K562 (cell line): ENCODE data around the gene PLCB1. TPM values are rescaled to one million over a fixed set of nuclear protein-coding genes. Genes with fewer than 3 reads are reported as not detected.

Source experiments
- ARID2 ChIP-seq: fragments of 450-650 bp; IDR thresholded peaks from 2 replicates; pipeline ENCODE4 v1.6.1; 2017; ENCODE audit warnings: antibody characterized with exemption, mild to moderate bottlenecking
- EZH2 ChIP-seq: IDR thresholded peaks from 2 replicates; pipeline ENCODE4 v1.6.1; 2012; ENCODE audit warnings: low read depth, mild to moderate bottlenecking, inconsistent platforms, low read length, borderline replicate concordance
- RCOR1 ChIP-seq, 2 experiments: IDR thresholded peaks; 2 replicates each; pipeline ENCODE4 v1.6.1; 2012; ENCODE audit warnings: low read depth in 2 of 2, low read length in 2 of 2, borderline replicate concordance in 1 of 2, improper control_type of control experiment in 1 of 2
- TAF7 ChIP-seq: fragments of 450-650 bp; IDR thresholded peaks from 2 replicates; pipeline ENCODE4 v1.6.1; 2016; ENCODE audit warnings: missing genetic modification characterization, missing compliant biosample characterization
- ZC3H4 ChIP-seq: sonication (generic); formaldehyde crosslinking; IDR thresholded peaks from 2 replicates; pipeline ENCODE4 v1.9.0; 2021; ENCODE audit warnings: missing genetic modification reagents, borderline replicate concordance
- ZNF561 ChIP-seq: fragments of 450-650 bp; formaldehyde crosslinking; conservative IDR thresholded peaks from 2 replicates; pipeline ENCODE4 v1.4.0; 2020; ENCODE audit warnings: mild to moderate bottlenecking, moderate library complexity
- polyA plus RNA-seq, 8 experiments: library from polyadenylated mRNA; depleted of rRNA in 4 of 8; stranded (reverse) in 5 of 8; unstranded in 3 of 8; fragments of >200 nt; fragmentation: Nextera tagmentation in 2 of 8; fragmentation: Illumina TruSeq in 1 of 8; extraction: Ambion mirVana in 2 of 8; extraction: Trizol in 1 of 8; gene quantifications; 2 replicates each; pipeline versions ENCODE4 v1.2.1 to v1.2.3, GENCODE V29; 2011 to 2014; ENCODE audit warnings: inconsistent platforms in 1 of 8, missing spikeins in 1 of 8
- total RNA-seq, 7 experiments: library from RNA; depleted of rRNA in 6 of 7; stranded (reverse); fragments of >200 nt in 6 of 7; fragmentation: Illumina TruSeq in 2 of 7; extraction: Trizol in 2 of 7; gene quantifications; 2 replicates each; pipeline versions ENCODE4 v1.2.1 to v1.2.3, GENCODE V29; 2011 to 2021; ENCODE audit warnings: low replicate concordance in 1 of 7
- TF ChIP-seq, protein P1 (sequence below): fragments of 450-650 bp; IDR thresholded peaks from 2 replicates; pipeline ENCODE4 v1.6.1; 2017; ENCODE audit warnings: mild to moderate bottlenecking, moderate library complexity
- TF ChIP-seq, protein P2 (sequence below): IDR thresholded peaks from 3 replicates; pipeline ENCODE4 v1.6.1; 2011; ENCODE audit warnings: borderline replicate concordance, mild to moderate bottlenecking; ENCODE audit not compliant: insufficient read length, insufficient read depth
- TF ChIP-seq, protein P3 (sequence below): fragments of 250-450 bp; sonication (Bioruptor Pico); IDR thresholded peaks from 2 replicates; pipeline ENCODE4 v1.4.0; 2020
- TF ChIP-seq, protein P4 (sequence below), 2 experiments: fragments of 200-800 bp in 1 of 2; sonication (Bioruptor generic) in 1 of 2; sonication (generic) in 1 of 2; formaldehyde crosslinking in 1 of 2; IDR thresholded peaks in 1 of 2; conservative IDR thresholded peaks in 1 of 2; 2 replicates each; pipeline versions ENCODE4 v1.5.0 to v1.6.1; 2016 to 2020; ENCODE audit warnings: missing compliant biosample characterization in 1 of 2, missing genetic modification characterization in 1 of 2, missing genetic modification reagents in 1 of 2

The PLCB1 gene
- total and polyA plus RNA-seq, 9 of the 15 experiments (the other 6 are each of a cell fraction or from before 2014, with no cell fraction given), result 0.34 to 3.1 (median 1.3) TPM

DNA sequence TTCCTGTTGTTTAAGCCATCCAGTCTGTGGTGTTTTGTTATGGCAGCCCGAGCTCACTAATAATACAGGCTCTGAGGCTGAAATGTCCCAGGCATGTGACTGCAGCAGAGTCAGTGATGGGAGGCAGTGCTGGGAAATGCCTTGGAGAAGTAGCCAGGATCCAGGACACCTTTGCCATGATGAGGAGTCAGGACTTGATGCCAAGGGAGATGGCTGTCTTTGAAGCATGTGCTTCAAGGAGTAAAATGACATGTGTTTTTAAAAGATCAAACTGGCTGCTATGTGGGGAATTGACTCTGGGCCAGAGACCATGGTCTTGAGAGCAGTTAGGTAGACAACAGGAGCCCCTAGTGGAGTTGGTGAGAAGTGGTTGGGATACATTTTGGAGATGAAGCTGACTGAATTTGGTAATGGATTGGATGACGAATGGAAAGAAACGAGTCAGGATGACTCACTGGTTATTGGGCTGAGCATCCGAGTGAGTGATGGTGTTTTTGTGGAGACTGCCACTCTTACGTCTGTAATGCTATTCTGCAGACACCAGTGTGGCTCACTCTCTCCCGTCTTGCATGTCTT lies 322.2 kb downstream of the PLCB1 start (continued):
- TF ChIP-seq, protein P1, sequence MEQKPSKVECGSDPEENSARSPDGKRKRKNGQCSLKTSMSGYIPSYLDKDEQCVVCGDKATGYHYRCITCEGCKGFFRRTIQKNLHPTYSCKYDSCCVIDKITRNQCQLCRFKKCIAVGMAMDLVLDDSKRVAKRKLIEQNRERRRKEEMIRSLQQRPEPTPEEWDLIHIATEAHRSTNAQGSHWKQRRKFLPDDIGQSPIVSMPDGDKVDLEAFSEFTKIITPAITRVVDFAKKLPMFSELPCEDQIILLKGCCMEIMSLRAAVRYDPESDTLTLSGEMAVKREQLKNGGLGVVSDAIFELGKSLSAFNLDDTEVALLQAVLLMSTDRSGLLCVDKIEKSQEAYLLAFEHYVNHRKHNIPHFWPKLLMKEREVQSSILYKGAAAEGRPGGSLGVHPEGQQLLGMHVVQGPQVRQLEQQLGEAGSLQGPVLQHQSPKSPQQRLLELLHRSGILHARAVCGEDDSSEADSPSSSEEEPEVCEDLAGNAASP, result no peak
- TF ChIP-seq, protein P2, sequence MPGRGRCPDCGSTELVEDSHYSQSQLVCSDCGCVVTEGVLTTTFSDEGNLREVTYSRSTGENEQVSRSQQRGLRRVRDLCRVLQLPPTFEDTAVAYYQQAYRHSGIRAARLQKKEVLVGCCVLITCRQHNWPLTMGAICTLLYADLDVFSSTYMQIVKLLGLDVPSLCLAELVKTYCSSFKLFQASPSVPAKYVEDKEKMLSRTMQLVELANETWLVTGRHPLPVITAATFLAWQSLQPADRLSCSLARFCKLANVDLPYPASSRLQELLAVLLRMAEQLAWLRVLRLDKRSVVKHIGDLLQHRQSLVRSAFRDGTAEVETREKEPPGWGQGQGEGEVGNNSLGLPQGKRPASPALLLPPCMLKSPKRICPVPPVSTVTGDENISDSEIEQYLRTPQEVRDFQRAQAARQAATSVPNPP, result no peak
- TF ChIP-seq ZNF561 (CRISPR knock-in tag) (no peak), EZH2 (no peak), RCOR1 (IDR thresholded peaks at IDR 0.05; ENCODE audit: borderline replicate concordance in 1 of 2, low read depth in 2 of 2, low read length in 2 of 2) (no peak), ZC3H4 (CRISPR knock-in tag) (no peak), TAF7 (tag) (no peak), ARID2 (no peak)
- TF ChIP-seq, protein P3, sequence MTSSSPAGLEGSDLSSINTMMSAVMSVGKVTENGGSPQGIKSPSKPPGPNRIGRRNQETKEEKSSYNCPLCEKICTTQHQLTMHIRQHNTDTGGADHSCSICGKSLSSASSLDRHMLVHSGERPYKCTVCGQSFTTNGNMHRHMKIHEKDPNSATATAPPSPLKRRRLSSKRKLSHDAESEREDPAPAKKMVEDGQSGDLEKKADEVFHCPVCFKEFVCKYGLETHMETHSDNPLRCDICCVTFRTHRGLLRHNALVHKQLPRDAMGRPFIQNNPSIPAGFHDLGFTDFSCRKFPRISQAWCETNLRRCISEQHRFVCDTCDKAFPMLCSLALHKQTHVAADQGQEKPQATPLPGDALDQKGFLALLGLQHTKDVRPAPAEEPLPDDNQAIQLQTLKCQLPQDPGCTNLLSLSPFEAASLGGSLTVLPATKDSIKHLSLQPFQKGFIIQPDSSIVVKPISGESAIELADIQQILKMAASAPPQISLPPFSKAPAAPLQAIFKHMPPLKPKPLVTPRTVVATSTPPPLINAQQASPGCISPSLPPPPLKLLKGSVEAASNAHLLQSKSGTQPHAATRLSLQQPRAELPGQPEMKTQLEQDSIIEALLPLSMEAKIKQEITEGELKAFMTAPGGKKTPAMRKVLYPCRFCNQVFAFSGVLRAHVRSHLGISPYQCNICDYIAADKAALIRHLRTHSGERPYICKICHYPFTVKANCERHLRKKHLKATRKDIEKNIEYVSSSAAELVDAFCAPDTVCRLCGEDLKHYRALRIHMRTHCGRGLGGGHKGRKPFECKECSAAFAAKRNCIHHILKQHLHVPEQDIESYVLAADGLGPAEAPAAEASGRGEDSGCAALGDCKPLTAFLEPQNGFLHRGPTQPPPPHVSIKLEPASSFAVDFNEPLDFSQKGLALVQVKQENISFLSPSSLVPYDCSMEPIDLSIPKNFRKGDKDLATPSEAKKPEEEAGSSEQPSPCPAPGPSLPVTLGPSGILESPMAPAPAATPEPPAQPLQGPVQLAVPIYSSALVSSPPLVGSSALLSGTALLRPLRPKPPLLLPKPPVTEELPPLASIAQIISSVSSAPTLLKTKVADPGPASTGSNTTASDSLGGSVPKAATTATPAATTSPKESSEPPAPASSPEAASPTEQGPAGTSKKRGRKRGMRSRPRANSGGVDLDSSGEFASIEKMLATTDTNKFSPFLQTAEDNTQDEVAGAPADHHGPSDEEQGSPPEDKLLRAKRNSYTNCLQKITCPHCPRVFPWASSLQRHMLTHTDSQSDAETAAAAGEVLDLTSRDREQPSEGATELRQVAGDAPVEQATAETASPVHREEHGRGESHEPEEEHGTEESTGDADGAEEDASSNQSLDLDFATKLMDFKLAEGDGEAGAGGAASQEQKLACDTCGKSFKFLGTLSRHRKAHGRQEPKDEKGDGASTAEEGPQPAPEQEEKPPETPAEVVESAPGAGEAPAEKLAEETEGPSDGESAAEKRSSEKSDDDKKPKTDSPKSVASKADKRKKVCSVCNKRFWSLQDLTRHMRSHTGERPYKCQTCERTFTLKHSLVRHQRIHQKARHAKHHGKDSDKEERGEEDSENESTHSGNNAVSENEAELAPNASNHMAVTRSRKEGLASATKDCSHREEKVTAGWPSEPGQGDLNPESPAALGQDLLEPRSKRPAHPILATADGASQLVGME (CRISPR knock-in tag), result no peak
- TF ChIP-seq, protein P4, sequence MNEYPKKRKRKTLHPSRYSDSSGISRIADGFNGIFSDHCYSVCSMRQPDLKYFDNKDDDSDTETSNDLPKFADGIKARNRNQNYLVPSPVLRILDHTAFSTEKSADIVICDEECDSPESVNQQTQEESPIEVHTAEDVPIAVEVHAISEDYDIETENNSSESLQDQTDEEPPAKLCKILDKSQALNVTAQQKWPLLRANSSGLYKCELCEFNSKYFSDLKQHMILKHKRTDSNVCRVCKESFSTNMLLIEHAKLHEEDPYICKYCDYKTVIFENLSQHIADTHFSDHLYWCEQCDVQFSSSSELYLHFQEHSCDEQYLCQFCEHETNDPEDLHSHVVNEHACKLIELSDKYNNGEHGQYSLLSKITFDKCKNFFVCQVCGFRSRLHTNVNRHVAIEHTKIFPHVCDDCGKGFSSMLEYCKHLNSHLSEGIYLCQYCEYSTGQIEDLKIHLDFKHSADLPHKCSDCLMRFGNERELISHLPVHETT (CRISPR knock-in tag; conservative IDR thresholded peaks at IDR 0.05 in 1 of 2, IDR thresholded peaks at IDR 0.05 in 1 of 2), result no peak
